ENCODE data around the gene C19orf47.

C19orf47 gene, protein sequence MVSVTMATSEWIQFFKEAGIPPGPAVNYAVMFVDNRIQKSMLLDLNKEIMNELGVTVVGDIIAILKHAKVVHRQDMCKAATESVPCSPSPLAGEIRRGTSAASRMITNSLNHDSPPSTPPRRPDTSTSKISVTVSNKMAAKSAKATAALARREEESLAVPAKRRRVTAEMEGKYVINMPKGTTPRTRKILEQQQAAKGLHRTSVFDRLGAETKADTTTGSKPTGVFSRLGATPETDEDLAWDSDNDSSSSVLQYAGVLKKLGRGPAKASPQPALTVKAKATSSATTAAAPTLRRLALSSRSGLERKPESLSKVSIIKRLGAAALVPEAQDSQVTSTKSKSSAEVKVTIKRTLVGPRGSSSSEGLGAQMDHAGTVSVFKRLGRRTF

DNA sequence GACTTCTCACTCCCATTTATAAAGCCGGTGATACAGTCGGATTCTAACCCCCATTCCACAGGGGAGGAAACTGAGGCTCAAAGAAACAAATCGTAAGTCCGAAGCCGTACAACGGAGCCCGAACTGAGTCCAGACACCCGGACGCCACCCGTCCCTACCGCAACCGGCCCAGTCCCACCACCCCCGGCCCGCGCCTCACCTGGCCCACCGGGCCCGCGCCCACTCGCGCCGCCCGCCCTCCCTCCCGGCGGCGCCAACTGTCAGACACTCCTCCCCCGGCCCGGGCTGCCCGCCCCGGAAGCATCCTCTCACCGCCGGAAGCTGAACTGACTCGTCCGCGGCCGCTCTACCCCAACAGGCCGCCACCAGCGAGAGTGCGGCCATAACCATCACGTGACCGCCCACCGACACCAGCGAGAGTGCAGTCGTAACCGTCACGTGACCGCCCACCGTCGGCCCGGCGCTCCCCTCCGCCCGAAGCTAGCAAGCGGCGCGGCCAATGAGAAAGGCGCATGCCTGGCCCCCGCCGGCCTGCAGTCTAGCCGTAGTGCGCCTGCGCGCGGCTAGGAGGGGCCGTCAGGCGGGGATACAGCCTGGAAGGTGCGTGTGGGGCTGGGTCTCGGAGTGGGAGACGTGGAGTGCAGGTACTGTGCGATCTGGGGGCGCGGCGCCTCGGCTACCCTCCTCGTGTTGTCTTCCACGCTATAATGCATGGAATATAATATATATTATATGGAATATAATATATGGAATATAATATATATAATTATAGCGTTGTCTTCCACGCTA lies at the start of gene C19orf47, which contains the start of gene PLD3:
C19orf47 (minus strand) TSS at position 273 of the 789 bp plus-strand sequence. CDS start 6,540 bp downstream, outside the sequence.
PLD3 (plus strand) TSS at position 571 of the 789 bp plus-strand sequence. CDS start 17,789 bp downstream, outside the sequence.
- DNase-seq (ENCODE audit: low spot score), result peak; percentile 99

DNA sequence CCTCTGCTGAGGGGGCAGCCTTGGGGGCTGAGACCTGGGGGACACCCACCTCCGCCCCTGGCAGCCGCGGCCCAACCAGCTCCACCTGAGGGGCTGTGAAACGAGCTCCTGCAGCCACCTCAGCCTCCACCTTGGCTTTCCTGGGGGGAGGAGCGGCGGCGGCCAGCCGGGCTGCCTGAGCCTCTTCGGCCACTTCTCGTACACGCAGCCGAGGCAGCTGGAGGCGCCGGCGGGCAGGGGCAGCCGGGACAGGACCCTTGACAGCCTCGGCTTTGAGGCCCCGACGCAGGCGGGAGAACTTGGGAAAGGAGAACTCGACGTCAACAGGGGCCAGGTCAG lies 49.3 kb upstream of the C19orf47 start:
- DNase-seq (ENCODE audit: low spot score), result no peak

DNA sequence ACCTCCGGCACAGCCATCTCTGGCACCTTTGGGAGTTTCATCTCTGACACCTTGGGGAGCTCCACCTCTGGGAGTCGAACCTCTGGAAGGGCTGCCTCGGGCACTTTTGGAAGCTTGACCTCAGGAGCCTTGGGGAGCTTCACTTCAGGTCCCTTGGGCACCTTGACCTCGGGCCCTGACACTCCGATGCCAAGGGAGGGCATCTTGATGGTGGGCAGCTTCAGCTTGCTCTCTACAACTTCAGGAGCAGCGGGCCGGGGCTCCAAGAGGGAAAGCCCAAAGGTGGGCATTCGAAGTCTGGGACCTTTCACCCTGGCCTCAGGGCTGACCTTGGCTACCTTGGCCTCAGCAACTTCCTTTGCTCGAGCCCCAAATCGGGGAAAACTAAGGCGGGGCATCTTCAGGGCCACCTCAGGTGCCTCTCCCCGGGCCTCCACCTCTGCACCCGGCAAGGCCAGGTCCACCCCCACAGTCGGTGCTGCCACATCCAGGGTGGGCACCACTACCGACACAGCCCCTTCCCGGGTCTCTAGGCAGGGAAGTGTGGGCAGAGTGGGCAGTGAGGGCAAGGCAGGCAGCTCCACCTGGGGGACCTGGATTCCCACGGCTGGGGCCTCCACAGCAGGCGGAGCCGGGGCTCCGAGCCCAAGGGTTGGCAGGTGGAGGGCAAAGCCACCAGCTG lies 48.8 kb upstream of the C19orf47 start:
- no peak for DNase-seq (ENCODE audit: low spot score)

DNA sequence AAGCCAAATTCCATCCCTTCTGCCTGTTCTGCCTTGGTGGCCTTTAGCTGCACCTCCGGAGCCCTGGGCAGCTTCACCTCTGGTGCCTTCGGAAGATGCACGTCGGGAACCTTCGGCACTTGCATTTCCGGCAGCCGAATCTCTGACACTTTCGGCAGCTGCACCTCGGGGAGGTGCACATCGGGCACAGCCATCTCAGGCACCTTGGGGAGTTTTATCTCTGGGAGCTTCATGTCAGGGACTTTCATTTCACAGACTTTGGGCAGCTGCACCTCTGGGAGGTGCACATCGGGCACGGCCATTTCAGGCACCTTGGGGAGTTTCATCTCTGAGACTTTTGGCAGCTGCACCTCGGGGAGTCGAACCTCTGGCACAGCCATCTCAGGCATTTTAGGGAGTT lies 47.8 kb upstream of the C19orf47 start:
- DNase-seq (ENCODE audit: low spot score), result no peak

DNA sequence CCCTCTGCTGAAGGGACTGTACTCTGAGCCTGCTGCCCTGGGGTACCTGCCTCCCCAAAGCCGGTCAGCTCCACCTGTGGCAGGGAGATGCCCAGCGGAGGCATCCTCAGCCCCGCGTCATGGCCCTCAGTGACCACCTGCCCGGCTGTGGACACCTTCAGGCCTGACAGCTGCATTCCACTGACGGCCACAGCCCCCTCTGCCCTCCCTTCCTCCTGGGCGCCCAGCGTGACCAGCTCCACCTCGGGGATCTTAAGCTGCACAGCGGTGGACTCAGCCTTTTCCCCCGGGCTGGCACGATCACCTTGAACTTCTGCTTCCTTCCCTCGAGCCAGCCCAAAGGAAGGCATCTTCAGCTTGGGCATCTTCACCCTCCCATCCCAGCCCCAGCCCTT lies 46.6 kb upstream of the C19orf47 start:
- DNase-seq (ENCODE audit: low spot score), result no peak

DNA sequence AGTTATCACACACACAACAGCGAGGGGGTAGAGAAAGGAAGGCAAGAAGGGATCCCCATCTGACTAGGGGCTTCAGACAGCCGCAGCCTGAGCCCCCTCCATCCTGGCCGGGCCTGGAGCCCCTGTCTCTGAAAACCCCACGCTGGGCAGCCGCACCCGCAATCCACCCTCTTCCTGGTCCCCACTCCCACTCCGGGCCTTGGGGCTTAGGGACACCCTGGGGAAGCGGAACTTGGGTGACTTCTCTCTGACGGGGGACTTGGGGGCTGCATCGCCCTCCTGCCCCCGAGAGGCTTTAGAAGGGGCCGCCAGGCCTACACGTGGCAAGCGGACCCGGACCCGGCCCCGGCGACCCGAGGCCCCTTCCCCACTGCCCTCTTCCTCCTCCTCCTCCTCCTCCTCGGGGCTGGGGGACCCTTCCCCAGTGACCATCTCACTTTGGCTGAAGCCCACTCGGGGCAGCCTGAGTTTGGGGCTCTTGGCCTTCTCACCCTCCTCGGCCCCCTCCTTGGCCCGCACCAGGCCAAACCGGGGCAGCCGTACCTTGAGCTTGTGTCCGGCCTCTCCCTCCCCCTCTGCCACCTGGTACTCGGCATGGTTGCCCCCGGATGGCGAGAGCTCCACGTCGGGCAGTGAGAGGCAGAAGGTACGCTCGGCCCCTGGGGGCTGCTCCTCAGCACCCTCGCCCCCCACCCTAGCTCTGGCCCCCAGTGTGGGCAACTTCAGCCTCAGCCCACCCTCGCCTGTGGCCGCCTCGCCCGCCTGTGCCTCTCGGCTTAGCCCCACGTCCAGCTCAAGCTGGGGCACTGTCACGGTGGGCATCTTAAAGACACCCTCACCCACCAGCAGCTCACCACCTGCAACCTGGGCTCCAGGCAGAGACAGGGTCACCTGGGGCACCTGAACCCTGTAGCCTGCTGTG lies 46.0 kb upstream of the C19orf47 start:
- DNase-seq (ENCODE audit: low spot score), result no peak

DNA sequence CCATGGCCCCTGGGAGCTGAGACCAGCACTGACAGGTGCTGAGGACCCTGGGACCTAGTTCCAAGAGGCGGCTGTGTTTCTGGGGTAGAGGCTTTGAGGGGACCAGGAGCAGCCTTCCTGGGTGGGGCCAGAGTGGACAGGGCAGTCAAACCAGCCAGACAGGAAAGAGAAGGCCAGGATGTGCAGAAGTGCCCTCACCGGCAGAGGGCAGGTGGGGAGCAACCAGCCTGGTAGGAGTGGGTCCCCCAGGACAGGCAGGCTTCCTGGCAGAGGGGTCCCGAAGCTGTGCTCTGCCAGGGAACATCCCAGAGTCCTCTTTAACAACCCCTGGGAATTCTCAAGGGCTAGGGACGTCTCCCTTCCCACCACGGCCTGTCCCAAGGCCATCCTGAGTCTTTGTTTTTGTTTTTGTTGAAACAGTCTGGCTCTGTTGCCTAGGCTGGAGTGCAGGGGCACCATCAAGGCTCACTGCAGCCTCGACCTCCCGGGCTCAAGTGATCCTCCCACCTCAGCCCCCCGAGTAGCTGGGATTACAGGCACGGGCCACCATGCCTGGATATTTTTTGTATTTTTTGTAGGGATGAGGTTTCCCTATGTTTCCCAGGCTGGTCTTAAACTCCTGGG lies 44.8 kb upstream of the C19orf47 start:
- no peak for DNase-seq (ENCODE audit: low spot score)

DNA sequence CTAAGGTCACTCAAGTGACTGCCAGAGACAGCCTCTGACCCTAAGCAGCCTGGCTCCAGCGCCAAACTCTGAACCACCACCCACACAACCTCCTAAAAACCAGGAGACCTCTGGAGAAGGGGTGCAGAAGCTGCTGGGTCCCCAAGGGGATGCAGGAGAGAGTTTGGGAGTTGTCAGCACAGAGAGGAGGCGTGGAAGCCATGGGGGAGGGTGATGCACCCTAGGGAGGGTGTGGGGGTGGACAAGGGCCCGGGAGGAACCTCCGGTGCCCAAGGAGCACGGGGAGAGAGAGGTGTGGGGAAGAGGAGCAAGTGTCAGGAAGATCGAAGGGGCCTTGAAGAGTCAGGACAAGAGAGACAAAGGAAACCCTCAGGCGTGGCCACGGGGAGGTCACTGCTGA lies 43.9 kb upstream of the C19orf47 start:
- no peak for DNase-seq (ENCODE audit: low spot score)

DNA sequence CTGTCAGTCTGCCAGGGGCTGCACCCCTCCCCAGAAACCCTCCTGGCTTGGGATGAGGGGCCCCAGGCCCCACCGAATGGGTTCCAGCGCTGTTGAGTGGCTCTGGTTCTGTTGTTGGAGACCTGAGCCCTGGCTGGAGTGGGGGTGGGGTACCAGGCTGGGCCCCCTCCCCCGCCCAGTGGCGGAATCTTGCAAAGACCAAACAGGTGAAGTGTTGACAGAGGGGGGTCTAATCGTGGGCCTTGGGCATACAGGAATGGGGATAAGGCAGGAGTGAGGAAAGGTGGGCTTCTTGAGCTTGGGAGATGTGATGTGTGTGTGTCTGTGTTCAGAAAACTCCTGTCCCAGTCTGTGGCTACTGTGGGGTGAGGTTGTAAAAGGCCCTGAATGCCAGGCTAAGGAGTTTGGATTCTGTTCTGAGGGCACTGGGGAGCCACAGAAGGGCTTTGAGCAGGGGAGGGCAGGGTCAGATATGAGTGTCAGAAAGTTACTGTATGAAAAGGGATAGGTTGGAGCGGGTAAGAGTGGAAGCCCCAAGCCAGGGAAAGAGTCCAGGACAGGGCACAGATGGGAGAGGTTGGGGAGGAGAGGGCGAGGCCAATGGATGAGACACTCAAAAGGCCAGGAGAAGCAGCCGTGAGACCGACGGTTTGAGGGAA lies 42.0 kb upstream of the C19orf47 start, which contains the start of gene HIPK4:
HIPK4 (minus strand) TSS at position 98 of the 659 bp plus-strand sequence. CDS start 279 bp downstream, outside the sequence.
- no peak for DNase-seq (ENCODE audit: low spot score)

DNA sequence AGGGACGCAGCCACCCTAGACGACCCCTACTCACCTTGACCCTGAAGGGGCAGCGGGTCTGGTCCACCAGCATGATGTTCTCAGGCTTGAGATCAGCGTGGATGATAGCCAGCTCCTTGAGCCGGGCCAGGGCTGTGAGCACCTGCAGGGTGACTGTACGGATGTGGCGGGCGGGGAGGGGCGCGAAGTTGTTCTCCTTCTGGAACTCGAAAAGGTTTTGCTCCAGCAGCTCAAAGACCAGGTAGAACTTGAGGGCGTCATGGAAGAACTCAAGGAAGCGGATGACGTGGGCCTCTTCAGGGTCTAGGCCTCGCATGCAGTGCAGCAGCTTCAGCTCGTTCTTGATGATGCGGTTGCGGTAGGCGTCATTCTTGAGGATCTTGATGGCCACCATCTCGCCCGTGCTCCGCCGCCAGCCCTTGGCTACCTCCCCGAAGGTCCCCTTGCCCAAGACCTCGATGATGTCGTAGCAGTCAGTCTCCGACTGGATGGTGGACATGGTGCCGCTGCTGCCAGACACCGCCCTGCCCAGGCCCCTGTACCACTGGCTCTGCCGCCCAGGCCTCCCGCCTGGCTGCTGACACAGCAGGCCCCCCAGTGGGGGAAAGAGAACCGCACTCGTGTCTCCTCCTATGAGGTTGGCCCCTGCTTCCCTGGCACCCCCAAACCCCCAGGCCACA lies 41.3 kb upstream of the C19orf47 start:
- no peak for DNase-seq (ENCODE audit: low spot score)

DNA sequence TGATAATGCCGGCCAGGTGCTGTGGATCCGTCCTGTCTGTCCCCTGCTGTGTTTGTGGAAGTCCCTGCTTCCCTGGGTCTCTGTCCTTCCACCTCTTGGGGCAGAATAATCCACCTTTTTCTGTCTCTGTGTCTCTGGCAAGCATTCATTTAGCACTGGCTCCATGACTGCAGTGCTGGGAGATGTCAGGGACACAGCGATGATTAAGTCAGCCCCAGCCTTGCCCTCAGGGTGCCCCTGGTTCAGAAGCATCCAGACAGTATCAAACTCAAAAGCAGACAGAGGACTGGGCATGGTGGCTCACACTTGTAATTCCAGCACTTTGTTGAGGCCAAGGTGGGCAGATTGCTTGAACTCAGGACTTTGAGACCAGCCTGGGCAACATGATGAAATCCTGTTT lies 40.3 kb upstream of the C19orf47 start:
- no peak for DNase-seq (ENCODE audit: low spot score)

DNA sequence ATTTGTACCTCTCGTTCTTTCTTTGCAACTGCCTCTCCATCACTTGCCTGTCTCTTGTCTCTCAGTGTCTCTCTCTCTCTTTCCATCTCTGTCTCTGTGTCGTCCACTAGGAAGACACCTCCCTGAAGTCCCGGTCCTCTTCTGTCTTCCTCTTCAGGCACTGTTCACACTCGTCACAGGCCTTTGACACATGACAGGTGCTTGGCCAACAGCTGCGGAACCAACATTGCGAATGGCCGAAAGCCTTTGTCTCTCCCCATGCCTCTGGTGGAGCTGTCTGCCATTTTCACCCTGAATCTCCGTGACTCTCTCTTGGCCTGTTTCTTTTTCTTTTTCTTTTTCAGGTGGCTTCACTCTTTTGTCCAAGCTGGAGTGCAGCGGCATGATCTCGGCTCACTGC lies 39.0 kb upstream of the C19orf47 start:
- DNase-seq (ENCODE audit: low spot score), result no peak

DNA sequence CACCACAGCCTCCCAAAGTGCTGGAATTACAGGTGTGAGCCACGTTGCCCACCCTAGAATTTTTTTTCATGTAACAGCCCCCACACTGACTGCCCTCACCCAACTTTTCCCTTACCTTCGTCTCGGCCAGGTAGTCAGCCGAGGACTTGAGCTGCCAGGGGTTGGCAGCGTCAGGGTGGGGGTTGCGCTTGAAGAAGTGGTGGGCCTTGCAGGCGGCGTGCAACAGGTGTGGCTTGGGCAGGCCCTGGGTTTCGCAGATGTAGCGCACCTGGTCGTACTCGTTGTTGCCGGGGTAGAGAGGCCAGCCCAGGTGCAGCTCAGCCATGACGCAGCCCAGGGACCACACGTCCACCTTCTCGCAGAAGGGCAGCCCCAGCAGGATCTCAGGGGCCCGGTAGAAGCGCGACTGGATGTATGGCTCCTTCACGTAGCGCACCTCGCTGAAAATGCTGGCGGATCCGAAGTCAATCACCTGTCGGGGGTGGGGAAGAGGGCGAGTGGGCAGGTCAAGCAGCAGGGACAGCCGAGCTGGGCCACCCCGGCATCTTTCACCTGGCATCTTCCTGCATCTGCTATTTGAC lies 35.6 kb upstream of the C19orf47 start:
- DNase-seq (ENCODE audit: low spot score), result no peak

DNA sequence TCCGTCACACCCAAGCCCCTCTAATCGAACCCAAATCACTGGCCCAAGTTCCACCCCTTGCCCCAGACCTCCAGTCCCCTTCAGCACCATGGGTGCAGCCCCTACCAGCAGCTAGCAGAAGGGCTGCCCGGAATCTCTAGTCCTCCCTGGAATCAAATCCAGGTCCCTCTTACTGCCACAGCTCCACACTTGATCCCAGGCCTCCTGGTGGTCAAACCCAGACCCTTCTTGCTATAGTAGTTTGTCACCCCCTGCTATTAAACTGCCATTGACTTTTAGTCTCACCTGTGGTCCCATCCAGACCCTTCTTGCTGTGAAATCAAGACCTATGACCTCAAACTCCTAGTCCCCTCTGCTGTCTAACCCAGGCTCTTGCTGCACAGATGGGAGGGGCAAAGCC lies 33.1 kb upstream of the C19orf47 start:
- no peak for DNase-seq (ENCODE audit: low spot score)

DNA sequence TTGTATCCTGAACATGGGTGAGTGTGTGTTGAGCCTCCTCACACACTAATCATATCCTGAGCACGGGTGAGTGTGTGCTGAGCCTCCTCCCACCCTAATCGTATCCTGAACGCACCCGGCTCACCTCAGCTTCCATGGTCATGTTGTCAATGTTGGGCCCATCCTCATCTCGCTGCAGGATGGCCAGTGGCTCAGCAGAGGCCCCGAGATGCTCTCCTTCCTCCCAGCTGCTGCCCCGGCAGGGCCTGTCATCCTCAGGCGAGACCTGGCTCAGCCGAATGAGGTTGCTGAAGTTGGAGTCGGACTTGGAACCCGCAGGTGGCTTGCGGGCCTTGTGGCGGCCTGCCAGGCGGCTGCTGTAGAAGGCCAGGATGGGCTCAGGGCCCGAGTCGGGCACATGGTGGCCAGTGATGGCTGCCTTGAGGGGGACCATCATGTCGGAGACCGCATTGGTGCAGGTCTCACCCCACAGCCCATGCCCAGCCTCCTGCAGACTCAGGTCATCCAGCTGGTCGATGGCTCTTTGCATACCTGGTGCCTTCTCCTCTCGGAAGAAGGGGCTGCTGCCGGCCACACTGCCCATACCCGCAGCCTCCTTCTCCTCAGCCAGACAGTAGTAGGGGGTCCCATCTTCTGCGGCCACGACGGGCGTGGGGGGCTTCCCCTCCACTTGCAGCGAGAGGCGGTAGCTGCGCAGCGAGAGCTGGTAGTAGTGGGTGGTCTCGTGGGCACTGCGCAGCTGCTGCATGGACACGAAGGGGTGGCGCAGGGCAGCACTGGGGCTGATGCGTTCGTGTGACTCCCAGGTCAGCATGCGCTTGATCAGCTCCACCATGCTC lies 32.2 kb upstream of the C19orf47 start:
- no peak for DNase-seq (ENCODE audit: low spot score)

DNA sequence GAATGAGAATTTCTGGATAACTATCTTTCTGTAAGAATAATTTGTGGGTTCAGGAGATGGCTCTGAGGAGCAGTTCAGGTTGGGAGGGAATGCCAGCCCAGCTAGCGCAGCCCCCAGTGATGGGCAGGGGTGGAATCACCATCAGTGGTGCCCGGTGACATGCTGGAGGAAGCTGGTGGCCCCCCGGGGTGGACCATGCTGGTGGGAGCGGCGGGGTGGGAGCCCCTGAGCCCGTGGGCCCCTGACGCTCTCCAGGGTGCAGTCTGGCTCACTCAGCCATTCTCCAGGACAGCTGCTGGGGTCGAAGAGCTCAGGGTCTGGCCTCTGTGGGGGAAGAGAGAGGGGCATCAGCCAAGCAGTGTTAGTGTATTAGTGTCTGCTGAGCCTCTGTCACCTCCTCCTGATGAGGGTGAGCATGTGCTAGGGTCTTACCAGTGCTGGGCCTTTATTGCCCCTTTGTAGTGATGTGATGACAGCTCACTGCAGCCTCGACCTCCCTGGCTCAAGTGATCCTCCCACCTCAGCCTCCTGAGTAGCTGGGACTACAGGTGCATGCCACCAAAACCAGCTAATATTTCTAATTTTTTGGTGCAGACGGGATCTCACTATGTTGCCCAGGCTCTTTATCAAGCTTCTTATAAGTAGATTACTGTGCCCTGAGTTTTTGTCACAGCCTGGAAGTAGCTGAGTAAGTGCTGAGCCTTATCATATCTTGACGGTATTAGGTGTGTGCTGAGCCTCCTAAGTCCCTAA lies 31.4 kb upstream of the C19orf47 start:
- no peak for DNase-seq (ENCODE audit: low spot score)

DNA sequence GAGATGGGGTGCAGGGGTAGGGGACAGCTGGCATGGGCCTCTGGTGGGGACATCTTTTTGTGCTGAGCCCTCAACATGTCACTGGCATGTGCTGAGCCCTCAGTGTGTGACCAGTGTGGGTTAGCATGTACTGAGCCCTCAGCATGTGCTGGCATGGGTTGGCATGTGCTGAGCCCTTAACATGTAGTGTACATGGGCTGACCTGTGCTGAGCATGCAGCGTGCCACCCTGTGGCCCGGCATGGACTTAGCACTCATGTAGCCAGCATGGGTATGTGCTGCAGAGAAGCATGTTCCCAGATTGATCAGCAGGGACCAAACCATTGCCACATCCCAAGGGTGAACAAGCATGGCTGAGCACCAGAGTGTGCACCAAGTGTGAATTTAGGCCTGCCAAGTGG lies 30.3 kb upstream of the C19orf47 start:
- no peak for DNase-seq (ENCODE audit: low spot score)

DNA sequence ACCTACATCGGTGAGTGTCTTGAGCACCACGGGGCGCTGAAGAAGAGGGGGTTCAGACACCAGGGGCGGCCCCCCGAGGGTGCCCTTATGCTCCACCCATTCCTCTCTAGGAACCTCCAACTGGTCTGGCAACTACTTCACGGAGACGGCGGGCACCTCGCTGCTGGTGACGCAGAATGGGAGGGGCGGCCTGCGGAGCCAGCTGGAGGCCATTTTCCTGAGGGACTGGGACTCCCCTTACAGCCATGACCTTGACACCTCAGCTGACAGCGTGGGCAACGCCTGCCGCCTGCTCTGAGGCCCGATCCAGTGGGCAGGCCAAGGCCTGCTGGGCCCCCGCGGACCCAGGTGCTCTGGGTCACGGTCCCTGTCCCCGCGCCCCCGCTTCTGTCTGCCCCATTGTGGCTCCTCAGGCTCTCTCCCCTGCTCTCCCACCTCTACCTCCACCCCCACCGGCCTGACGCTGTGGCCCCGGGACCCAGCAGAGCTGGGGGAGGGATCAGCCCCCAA lies 29.7 kb upstream of the C19orf47 start:
- DNase-seq (ENCODE audit: low spot score), result no peak

Data from RKO (cell line).